ENCODE data around the gene ZSCAN30. TPM values are rescaled to one million over a fixed set of nuclear protein-coding genes. Genes with fewer than 3 reads are reported as not detected.

The ZSCAN30 gene
- total RNA-seq (18.8 TPM), polyA plus RNA-seq (ENCODE audit: insufficient read depth in 1 of 8, insufficient read length in 8 of 8, low replicate concordance in 1 of 8) (10 to 100 TPM; 14.7 to 37.3 (median 21.1) TPM)
- long read RNA-seq, donor 1, transcript ZSCAN30-206 (1 exons, 2,028 nt) = major isoform, 5 of 5 reads
- long read RNA-seq, donor 1, partial matches to known transcripts = 0 of 5 reads
- long read RNA-seq, donor 1, other reads (novel, unspliced or antisense) = 0 of 5 reads
- long read RNA-seq, donor 2 = 0 reads
- long read RNA-seq, donor 3, full-length matches to known transcripts = 6 of 20 reads
- long read RNA-seq, donor 3, partial matches to known transcripts = 14 of 20 reads
- long read RNA-seq, donor 3, other reads (novel, unspliced or antisense) = 0 of 20 reads
- long read RNA-seq, donor 4, partial matches to known transcripts = 0 of 3 reads
- long read RNA-seq, donor 4, other reads (novel, unspliced or antisense) = 0 of 3 reads
- long read RNA-seq, donor 5, full-length matches to known transcripts = 9 of 67 reads
- long read RNA-seq, donor 5, partial matches to known transcripts = 5 of 67 reads
- long read RNA-seq, donor 5, other reads (novel, unspliced or antisense) = 53 of 67 reads
- long read RNA-seq, donor 6, transcript ZSCAN30-206 (1 exons, 2,028 nt) = major isoform, 11 of 86 reads
- long read RNA-seq, donor 6, partial matches to known transcripts = 51 of 86 reads
- long read RNA-seq, donor 6, other reads (novel, unspliced or antisense) = 23 of 86 reads
- long read RNA-seq, donor 7, full-length matches to known transcripts = 8 of 8 reads
- long read RNA-seq, donor 7, partial matches to known transcripts = 0 of 8 reads
- long read RNA-seq, donor 7, other reads (novel, unspliced or antisense) = 0 of 8 reads
- long read RNA-seq, donor 8, full-length matches to known transcripts = 5 of 5 reads
- long read RNA-seq, donor 8, partial matches to known transcripts = 0 of 5 reads
- long read RNA-seq, donor 8, other reads (novel, unspliced or antisense) = 0 of 5 reads
- long read RNA-seq, donor 9, partial matches to known transcripts = 0 of 4 reads
- long read RNA-seq, donor 9, other reads (novel, unspliced or antisense) = 0 of 4 reads
- long read RNA-seq, donor 10, transcript ZSCAN30-206 (1 exons, 2,028 nt) = major isoform, 11 of 111 reads
- long read RNA-seq, donor 10, partial matches to known transcripts = 54 of 111 reads
- long read RNA-seq, donor 10, other reads (novel, unspliced or antisense) = 44 of 111 reads
- long read RNA-seq, donor 11, transcript ZSCAN30-206 (1 exons, 2,028 nt) = major isoform, 5 of 5 reads
- long read RNA-seq, donor 11, partial matches to known transcripts = 0 of 5 reads
- long read RNA-seq, donor 11, other reads (novel, unspliced or antisense) = 0 of 5 reads

DNA sequence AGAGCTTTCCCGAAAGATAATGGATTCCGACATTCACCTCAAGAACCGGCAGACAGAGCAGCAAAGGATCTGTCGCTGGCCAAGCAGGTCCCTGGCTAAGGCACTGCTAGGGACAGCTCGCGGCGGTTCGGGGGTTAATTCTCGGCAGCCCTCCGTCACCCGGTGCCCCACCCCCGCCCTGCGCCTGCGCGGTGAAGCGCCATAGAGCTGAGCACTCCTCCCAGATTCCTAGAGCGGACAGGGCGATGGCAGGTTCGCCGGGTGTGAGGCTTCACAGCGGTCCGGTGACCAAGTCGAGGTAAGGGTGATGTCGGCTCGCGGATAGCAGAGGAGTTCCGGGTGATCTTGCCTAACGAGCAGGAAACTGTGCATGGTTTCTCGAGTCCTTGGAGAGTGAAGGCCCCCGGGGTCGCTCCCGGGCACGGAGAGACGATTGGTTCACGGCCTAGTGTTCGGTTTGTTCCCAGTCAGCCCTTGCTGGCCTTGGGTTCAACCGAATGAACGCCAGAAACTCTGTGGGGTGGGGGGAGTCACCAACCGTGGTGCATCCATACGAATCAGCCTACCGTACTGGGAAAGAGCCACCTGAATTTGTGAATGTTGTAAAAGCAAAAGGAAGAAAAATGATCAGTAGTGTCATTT, at the start of gene ZSCAN30:
ZSCAN30 (minus strand) TSS at position 136 of the 642 bp plus-strand sequence. CDS start 25,877 bp downstream, outside the sequence.
- Histone ChIP-seq H3K4me1 (ENCODE audit: control insufficient read depth, insufficient read depth, low read length) (peaks cover 8% of the 10 kb centered on the region), H3K4me3 (ENCODE audit: low read length) (peak within 1 kb of the TSS; percentile 80), H3K36me3 (ENCODE audit: control insufficient read depth, insufficient read depth, low read length) (peaks cover 18% of the 10 kb centered on the region), H3K9me3 (replicated peaks; ENCODE audit: control insufficient read depth, low read depth, low read length) (no peaks in the 10 kb centered on the region), H3K27me3 (ENCODE audit: control insufficient read depth, insufficient read depth, low read length) (no peaks in the 10 kb centered on the region), H3K27ac (ENCODE audit: low read length) (peak within 1 kb of the TSS; percentile 82)
- peak; percentile 98 for DNase-seq
- under 1% methylated on average over 35 of the region's 41 CpGs for WGBS (ENCODE audit: insufficient coverage)

- no peak for DNase-seq
- H3K27ac ChIP-seq (ENCODE audit: low read length) = no peak overlapping the region
- no peaks in the 10 kb centered on the region for H3K27me3 ChIP-seq (ENCODE audit: control insufficient read depth, insufficient read depth, low read length)
- H3K36me3 ChIP-seq (ENCODE audit: control insufficient read depth, insufficient read depth, low read length) = peaks cover 41% of the 10 kb centered on the region
- H3K4me3 ChIP-seq (ENCODE audit: low read length) = no peak overlapping the region
- no peaks in the 10 kb centered on the region for H3K9me3 ChIP-seq (replicated peaks; ENCODE audit: control insufficient read depth, low read depth, low read length)
- 87% methylated on average over 4 of the region's 5 CpGs for WGBS (ENCODE audit: insufficient coverage)
- no peaks in the 10 kb centered on the region for H3K4me1 ChIP-seq (ENCODE audit: control insufficient read depth, insufficient read depth, low read length)
These were observed 47.3 kb upstream of the ZSCAN30 start for GRCh38 chr18:35337286-35337685.

DNA sequence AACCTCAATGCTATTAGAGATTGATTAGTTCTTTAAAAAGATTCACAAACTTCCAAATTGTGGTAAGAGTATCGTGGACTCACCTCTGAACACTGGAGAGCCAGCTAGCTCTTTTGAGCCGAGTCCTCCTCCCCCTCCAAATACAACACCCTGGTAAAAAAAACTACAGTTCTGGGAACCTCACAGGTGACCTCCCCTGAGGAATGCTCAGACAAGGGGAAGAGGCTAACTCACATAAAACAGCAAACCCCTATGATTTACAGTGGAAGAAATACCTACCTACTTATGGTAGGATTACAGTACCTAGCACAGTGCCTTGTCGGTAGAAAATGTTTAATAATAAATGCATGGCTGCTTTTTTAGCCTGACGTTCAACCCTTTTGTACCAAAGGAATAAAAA, 45.8 kb upstream of the ZSCAN30 start:
- peaks cover 41% of the 10 kb centered on the region for H3K36me3 ChIP-seq (ENCODE audit: control insufficient read depth, insufficient read depth, low read length)
- no peaks in the 10 kb centered on the region for H3K9me3 ChIP-seq (replicated peaks; ENCODE audit: control insufficient read depth, low read depth, low read length)
- H3K27ac ChIP-seq (ENCODE audit: low read length) = no peak overlapping the region
- no CpG with 5 or more reads among the region's 4 CpGs for WGBS (ENCODE audit: insufficient coverage)
- no peak overlapping the region for H3K4me3 ChIP-seq (ENCODE audit: low read length)
- H3K4me1 ChIP-seq (ENCODE audit: control insufficient read depth, insufficient read depth, low read length) = no peaks in the 10 kb centered on the region
- H3K27me3 ChIP-seq (ENCODE audit: control insufficient read depth, insufficient read depth, low read length) = no peaks in the 10 kb centered on the region
- no peak for DNase-seq

DNA sequence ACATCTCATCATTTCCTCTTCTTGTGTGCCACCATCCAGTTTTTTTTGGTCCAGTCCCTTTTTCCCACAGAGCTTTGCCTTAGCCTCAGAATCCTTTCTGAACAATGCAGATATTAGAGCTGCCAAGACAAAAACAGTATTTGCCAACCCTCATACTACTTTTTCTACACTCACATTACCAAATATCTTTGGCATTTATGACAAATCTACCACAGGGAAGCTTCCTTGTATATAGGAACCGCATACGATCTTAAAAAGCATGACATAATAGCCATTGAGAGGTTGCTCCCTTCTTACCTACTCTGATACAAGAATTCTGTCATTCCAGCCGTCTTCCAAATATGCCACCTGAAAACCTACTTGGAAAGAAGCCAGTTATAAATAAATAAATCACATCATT, 44.8 kb upstream of the ZSCAN30 start:
- Histone ChIP-seq H3K27me3 (ENCODE audit: control insufficient read depth, insufficient read depth, low read length) (no peaks in the 10 kb centered on the region), H3K9me3 (replicated peaks; ENCODE audit: control insufficient read depth, low read depth, low read length) (no peaks in the 10 kb centered on the region), H3K36me3 (ENCODE audit: control insufficient read depth, insufficient read depth, low read length) (peaks cover 36% of the 10 kb centered on the region), H3K4me3 (ENCODE audit: low read length) (no peak overlapping the region), H3K27ac (ENCODE audit: low read length) (no peak overlapping the region), H3K4me1 (ENCODE audit: control insufficient read depth, insufficient read depth, low read length) (no peaks in the 10 kb centered on the region)
- WGBS (ENCODE audit: insufficient coverage) = 92% methylated on average over 2 of the region's 3 CpGs
- DNase-seq = no peak

- H3K9me3 ChIP-seq (replicated peaks; ENCODE audit: control insufficient read depth, low read depth, low read length) = no peaks in the 10 kb centered on the region
- no CpG with 5 or more reads among the region's 1 CpG for WGBS (ENCODE audit: insufficient coverage)
- no peaks in the 10 kb centered on the region for H3K4me1 ChIP-seq (ENCODE audit: control insufficient read depth, insufficient read depth, low read length)
- no peak overlapping the region for H3K4me3 ChIP-seq (ENCODE audit: low read length)
- no peak overlapping the region for H3K27ac ChIP-seq (ENCODE audit: low read length)
- H3K36me3 ChIP-seq (ENCODE audit: control insufficient read depth, insufficient read depth, low read length) = peaks cover 30% of the 10 kb centered on the region
- H3K27me3 ChIP-seq (ENCODE audit: control insufficient read depth, insufficient read depth, low read length) = no peaks in the 10 kb centered on the region
- no peak for DNase-seq
These were observed 44.2 kb upstream of the ZSCAN30 start for GRCh38 chr18:35334212-35334611.

DNA sequence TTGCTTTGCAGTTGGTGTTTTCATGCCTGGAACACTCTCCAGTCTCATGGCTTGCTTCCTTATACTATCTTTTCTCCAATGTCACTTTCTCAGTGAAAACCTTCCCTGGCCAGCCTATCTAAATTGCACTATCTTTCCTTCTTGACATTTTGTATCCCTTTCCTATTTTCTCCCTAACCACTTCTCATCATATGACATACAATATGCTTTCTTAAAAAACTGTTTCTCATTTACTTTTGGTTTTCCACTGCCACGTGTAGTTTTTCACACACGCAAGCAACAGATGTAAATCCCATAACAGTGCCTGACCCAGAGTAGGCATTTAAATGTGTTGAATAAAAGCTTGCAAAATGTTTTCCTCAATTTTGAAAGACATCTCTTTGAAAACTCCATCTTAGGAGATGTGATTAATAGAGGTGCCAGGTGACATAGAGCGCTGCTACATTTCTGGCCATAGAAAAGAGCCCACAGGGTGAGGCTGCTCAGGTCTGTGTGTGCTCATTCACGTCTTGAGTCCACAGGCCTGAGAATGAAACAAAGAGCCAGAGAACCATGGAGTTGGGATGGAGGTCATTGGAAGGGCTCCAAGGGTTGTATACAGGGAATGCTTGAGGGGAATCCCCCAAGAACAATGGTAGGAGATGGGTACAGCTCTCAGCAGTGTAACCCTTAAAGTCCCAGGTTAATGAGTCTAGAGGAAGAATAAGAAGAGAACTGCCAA, 41.5 kb upstream of the ZSCAN30 start:
- no peak overlapping the region for H3K27ac ChIP-seq (ENCODE audit: low read length)
- no peaks in the 10 kb centered on the region for H3K9me3 ChIP-seq (replicated peaks; ENCODE audit: control insufficient read depth, low read depth, low read length)
- no peaks in the 10 kb centered on the region for H3K4me1 ChIP-seq (ENCODE audit: control insufficient read depth, insufficient read depth, low read length)
- DNase-seq = no peak
- H3K4me3 ChIP-seq (ENCODE audit: low read length) = no peak overlapping the region
- WGBS (ENCODE audit: insufficient coverage) = 75% methylated on average over 2 of the region's 4 CpGs
- no peaks in the 10 kb centered on the region for H3K27me3 ChIP-seq (ENCODE audit: control insufficient read depth, insufficient read depth, low read length)
- H3K36me3 ChIP-seq (ENCODE audit: control insufficient read depth, insufficient read depth, low read length) = peaks cover 16% of the 10 kb centered on the region

GRCh38 chr18:35328868-35329267, 38.8 kb upstream of the ZSCAN30 start:
- DNase-seq = no peak
- Histone ChIP-seq H3K9me3 (replicated peaks; ENCODE audit: control insufficient read depth, low read depth, low read length) (no peaks in the 10 kb centered on the region), H3K36me3 (ENCODE audit: control insufficient read depth, insufficient read depth, low read length) (peaks cover 3% of the 10 kb centered on the region), H3K27me3 (ENCODE audit: control insufficient read depth, insufficient read depth, low read length) (no peaks in the 10 kb centered on the region), H3K27ac (ENCODE audit: low read length) (no peak overlapping the region), H3K4me1 (ENCODE audit: control insufficient read depth, insufficient read depth, low read length) (no peaks in the 10 kb centered on the region), H3K4me3 (ENCODE audit: low read length) (no peak overlapping the region)

DNA sequence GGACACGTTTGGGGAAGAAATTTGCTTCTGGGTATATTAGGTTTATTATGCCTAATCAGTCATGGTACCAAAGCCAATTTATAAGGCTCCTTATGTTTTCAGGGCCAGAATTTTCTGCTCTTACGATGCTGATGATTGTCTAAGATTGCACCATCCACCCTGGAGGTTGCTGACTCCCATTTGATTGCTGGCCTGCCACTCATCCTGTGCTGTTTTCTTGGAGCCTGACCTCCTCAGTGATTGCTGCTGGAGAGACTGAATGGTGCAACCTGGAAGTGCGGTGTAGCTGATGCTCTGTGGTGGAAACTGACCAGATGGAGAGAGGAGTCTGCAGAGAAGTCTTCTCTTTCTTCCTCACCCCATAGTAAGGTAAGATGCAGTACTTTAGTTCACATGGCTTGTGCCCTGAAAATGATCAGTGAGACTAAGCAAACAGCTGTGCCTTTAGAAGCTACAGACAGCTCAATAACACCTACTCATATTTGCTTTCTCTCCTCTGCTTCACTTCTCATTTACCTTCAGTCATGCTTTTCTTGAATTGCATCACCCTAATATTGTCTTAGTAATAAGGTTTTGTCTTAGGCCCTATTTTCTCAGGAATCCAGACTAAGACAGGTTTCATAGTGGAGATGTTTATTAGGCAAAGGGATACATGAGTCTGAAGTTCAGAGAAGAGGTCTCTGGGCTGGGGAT, 36.8 kb upstream of the ZSCAN30 start:
- H3K9me3 ChIP-seq (replicated peaks; ENCODE audit: control insufficient read depth, low read depth, low read length) = no peaks in the 10 kb centered on the region
- no peaks in the 10 kb centered on the region for H3K36me3 ChIP-seq (ENCODE audit: control insufficient read depth, insufficient read depth, low read length)
- H3K4me1 ChIP-seq (ENCODE audit: control insufficient read depth, insufficient read depth, low read length) = no peaks in the 10 kb centered on the region
- WGBS (ENCODE audit: insufficient coverage) = 0% methylated on average over 1 of the region's 3 CpGs
- no peaks in the 10 kb centered on the region for H3K27me3 ChIP-seq (ENCODE audit: control insufficient read depth, insufficient read depth, low read length)
- H3K4me3 ChIP-seq (ENCODE audit: low read length) = no peak overlapping the region
- no peak overlapping the region for H3K27ac ChIP-seq (ENCODE audit: low read length)
- DNase-seq = no peak

Measured in muscle of leg (tissue), 16 donors.